A549 treated with AZD2906 at 1 μM for 4 hours (cell line): ENCODE measurements around the gene RFFL. TPM values are rescaled to one million over a fixed set of nuclear protein-coding genes. Genes with fewer than 3 reads are reported as not detected.

Experiments used
- total RNA-seq: library from RNA; stranded (reverse); fragments of 200-300 nt; extraction: Qiagen RNA extraction; gene quantifications from 5 replicates; pipeline ENCODE4 v1.2.3, GENCODE V29; 2022

RFFL gene
- total RNA-seq = 45.3 to 60.0 TPM (median 50.5 TPM) in 5 replicates

GRCh38 chr17:35063514-35064223, at the start of gene RFFL:
RFFL (minus strand) TSS chr17:35063707; CDS start chr17:35026553, 37,154 bp downstream.

GRCh38 chr17:34980353-34980680, 83.2 kb downstream of the RFFL start, which contains the start of gene LIG3:
LIG3 (plus strand) TSS chr17:34980512; CDS start chr17:34983006, 2,494 bp downstream.

GRCh38 chr17:34961093-34961911, 102.2 kb downstream of the RFFL start, which contains the start of the genes CCT6B and ZNF830:
CCT6B (minus strand) TSS chr17:34961460; CDS start chr17:34961393, 67 bp downstream.
ZNF830 (plus strand) TSS chr17:34961540; CDS start chr17:34961567, 27 bp downstream.

Other genes with a start within 250 kb of the RFFL start
- 1.1 to 2.0 TPM (median 1.9 TPM) in 5 replicates for gene CCT6B, start 102.2 kb downstream of the RFFL start, total RNA-seq
- gene ZNF830, start 102.2 kb downstream of the RFFL start, total RNA-seq = 12.7 to 17.6 TPM (median 14.2 TPM) in 5 replicates
- 15.2 to 21.4 TPM (median 17.3 TPM) in 5 replicates for gene LIG3, start 83.2 kb downstream of the RFFL start, total RNA-seq
- 26.4 to 31.6 TPM (median 28.2 TPM) in 5 replicates for gene RAD51D, start 56.2 kb upstream of the RFFL start, total RNA-seq
- 0.07 TPM in 2 of 5 replicates, not detected in the others for gene FNDC8, start 57.9 kb upstream of the RFFL start, total RNA-seq
- 29.4 to 36.6 TPM (median 34.6 TPM) in 5 replicates for gene NLE1, start 78.6 kb upstream of the RFFL start, total RNA-seq
- not detected in 5 replicates for gene UNC45B, start 84.1 kb upstream of the RFFL start, total RNA-seq
- gene SLC35G3, start 130.7 kb upstream of the RFFL start, total RNA-seq = not detected in 5 replicates
- gene SLFN5, start 179.4 kb upstream of the RFFL start, total RNA-seq = 2.4 to 3.2 TPM (median 2.6 TPM) in 5 replicates